Astrocyte (in vitro differentiated cells and primary cell): ENCODE measurements around the gene FAM234B.

Experiments
- EZH2 ChIP-seq: IDR thresholded peaks from 2 replicates; pipeline ENCODE4 v1.6.1; 2012; ENCODE audit warnings: mild to moderate bottlenecking, low read length, inconsistent platforms; ENCODE audit not compliant: insufficient read depth
- TF ChIP-seq, protein P1 (sequence below): IDR thresholded peaks from 2 replicates; pipeline ENCODE4 v1.5.1; 2011; ENCODE audit warnings: low read depth, mild to moderate bottlenecking, inconsistent platforms, low read length, moderate library complexity; ENCODE audit not compliant: insufficient read depth

DNA sequence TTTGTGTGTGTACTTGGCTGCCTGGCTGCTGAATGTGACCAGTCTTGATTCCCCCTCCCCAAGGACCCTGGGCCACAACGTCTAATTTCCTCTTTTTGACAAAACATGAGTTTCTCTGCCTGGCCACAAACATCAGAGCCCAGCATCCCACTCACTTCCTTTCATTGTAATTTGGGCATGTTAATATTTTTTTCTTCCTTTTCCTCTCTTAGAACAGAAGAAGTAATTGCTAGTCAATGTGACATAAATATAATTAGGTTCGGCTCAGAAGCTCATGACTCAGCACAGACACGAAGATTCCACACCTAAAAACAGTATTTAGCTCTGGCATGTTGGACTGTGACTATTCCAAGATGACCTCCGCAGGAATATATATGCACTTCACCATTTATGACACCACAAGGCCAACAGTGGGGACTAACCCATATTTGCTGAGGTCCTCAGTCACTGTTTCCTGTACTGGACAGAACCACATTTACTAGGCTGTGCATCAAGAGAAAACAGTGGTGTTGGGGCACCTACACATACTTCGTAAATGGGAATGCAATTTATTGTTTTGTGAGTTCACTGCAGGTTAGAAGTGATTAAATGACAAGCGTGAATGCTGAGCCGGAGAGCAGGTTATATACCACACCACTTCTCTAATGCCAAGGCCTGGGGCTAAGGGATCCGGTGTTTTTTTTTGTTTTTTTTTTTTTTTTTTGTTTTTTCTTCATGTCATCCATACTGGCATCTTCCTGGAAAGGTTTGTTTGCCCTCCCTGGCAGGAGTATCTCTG is 55.1 kb downstream of the FAM234B start:
- TF ChIP-seq, protein P1, sequence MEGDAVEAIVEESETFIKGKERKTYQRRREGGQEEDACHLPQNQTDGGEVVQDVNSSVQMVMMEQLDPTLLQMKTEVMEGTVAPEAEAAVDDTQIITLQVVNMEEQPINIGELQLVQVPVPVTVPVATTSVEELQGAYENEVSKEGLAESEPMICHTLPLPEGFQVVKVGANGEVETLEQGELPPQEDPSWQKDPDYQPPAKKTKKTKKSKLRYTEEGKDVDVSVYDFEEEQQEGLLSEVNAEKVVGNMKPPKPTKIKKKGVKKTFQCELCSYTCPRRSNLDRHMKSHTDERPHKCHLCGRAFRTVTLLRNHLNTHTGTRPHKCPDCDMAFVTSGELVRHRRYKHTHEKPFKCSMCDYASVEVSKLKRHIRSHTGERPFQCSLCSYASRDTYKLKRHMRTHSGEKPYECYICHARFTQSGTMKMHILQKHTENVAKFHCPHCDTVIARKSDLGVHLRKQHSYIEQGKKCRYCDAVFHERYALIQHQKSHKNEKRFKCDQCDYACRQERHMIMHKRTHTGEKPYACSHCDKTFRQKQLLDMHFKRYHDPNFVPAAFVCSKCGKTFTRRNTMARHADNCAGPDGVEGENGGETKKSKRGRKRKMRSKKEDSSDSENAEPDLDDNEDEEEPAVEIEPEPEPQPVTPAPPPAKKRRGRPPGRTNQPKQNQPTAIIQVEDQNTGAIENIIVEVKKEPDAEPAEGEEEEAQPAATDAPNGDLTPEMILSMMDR: no peak
- no peak for TF ChIP-seq EZH2
